GM21529 (cell line): ENCODE measurements around the gene STT3B.
A peak's percentile ranks its signal among the peaks of the same experiment; 100 is the strongest.

ENCODE experiments used
- ATAC-seq: cut with Tn5 transposase; IDR thresholded peaks from one replicate; pipeline ENCODE4 v1.9.1; 2021; ENCODE audit not compliant: unreplicated experiment

Gene STT3B

DNA sequence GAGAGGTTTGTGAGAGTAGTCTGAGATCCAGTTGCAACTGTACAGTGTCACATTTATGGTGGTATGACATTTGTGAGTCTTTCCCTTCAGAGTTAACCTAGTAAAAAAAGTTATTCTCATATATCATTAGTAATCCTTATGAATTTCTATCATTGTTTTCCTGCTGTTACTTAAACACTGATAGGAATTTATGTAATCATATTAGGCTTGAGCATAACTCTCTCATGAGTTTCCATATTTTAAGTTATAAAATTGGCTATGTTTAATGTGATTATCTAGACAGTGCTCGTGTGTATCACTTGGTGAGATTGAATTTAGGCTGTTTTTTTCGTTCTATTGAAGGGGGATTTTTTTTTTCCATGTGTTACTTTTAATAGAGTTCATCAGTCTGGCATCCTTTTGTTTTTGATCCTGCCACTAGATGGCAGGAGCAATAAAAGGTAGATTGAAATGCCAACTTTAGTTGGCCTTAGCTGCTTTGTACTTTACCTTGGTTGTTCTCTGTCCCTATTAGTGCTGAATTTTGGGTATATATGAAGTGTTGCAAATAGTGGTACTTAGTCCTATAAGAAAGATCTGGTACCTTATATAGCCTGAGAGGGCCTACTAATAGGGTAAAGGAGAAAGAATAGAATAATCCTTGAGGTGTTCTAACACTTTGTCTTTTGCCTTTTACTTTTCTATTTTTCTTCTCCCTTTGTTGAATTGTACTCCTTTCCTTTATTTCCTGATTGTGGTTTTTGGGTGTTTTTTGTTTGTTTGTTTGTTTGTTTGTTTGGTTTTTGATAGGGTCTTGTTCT, 17.9 kb downstream of the STT3B start:
- ATAC-seq: peak; percentile 56

DNA sequence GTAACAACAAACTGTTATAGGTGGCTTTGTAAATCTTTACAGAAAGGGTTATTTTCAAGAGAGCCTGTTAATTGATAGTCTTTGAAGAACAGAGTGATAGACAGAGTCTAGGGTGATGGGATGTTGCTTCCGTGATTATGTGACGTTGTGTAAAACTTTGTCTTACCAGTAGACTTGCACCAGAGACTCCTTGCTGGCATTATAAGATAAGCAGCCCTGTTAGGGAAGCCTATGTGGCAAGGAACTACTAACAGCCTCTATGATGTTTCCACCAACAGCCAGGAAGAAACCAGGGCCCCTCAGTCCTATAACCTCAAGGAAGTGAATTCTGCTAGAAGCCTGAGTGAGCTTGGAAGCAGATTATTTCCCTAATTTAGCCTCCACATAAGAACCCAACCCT, 18.9 kb downstream of the STT3B start:
- no peak for ATAC-seq

DNA sequence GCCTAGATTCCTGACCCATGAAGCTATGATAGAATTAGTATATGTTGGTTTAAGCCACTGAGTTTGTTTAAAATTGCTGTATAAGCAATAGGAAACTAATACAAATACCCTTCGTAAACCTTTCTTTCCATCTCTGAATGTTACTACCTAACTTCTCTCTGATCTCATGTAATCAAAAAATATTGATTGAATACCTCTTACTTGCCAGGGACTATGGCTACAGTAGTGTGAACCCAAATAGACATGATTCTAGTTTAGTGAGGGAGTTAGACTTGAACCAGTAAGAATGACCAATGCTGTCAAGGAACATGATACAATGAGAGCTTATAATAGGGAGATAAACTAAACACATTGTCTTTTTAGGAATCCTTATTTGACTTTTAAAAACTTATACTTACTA, 19.4 kb downstream of the STT3B start:
- ATAC-seq: no peak

- ATAC-seq: no peak
Measured at GRCh38 chr3:31553258-31553657, 20.5 kb downstream of the STT3B start.

DNA sequence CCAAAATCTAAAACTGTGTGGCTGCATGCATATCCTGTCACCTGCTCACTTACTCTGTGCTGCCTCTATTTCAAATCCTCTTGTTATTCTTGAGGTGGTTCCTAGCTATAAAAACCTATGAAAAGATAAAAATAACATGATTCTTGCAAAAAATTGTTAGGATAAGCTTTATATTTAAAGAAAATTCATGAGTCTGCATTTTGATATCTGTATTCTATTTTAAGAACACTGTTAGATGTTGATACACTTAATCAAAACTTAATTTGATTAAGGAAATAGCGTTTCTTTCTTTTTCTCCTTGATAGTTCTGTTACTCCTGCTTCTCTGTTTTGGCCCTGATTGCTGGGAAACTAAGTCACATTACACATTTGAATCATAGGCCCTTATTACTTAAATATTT, 22.5 kb downstream of the STT3B start:
- no peak for ATAC-seq

DNA sequence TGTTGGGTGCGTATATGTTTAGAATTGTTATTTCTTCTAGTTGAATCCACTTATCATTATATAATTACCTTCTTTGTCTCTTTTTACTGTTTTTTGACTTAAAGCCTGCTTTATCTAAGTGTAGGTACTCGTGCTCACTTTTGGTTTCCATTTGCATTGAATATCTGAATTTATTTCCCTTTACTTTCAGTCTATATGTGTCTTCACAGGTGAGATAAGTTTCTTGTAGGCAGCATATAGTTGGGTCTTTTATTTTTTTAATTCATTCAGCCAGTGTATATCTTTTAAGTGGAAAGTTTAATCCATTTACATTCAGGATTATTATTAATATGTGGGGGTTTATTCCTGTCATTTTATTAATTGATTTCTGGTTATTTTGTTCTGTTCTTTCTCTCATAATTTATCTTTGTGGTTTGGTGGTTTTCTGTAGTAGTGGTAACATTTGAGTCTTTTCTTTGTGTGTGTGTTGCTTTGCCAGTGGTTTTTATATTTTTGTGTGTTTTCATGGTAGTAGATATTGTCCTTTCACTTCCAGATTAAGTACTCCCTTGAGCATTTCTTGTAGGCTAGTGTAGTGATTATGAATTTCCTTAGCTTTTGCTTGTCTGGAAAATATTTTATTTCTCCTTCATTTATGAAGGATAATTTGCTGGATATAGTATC, 27.3 kb downstream of the STT3B start:
- ATAC-seq: no peak

DNA sequence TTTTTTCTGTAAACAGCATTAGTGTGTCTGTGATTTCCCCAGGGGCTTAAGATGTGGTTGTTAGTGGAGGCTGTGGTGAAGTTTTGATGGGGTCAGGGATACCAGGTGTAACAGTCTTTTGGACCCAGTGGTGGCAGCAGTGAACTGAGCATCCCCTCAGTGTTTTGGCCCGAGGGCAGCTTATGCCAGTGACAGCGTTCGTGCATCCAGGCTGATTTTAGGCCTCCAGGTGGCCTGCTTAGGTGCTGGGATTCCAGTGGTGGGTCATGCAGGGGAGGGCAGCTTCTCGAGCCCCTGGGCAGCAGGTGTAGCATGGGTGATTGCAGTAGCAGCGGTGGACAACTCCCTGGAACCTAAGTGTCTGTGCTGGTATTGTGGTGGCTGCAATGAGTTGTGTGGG, 29.2 kb downstream of the STT3B start:
- no peak for ATAC-seq

- ATAC-seq: no peak
Measured at GRCh38 chr3:31562525-31562924, 29.8 kb downstream of the STT3B start.

DNA sequence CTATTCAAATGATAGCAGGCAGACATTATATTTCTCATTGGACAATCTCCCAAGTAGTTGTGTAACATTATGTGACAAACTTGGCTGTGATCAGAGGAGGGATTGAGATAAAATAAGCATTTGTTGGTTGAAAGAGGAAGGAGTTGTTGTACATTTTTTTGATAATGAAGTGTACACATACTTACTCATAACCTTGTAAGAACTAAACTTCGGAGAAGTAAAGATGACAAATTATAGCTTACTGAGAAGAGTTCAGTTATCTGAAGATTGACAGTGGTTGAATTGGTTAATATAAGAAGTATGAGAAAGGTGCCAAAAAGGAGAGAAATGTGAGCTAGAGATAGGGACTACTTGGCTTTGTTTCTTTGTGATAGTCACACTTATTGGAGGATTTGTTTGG, 32.6 kb downstream of the STT3B start:
- ATAC-seq: no peak

- peak; percentile 58 for ATAC-seq
Measured at GRCh38 chr3:31567036-31567435, 34.3 kb downstream of the STT3B start.

GRCh38 chr3:31568649-31569048, 35.9 kb downstream of the STT3B start:
- no peak for ATAC-seq

- no peak for ATAC-seq
Measured at GRCh38 chr3:31571325-31571724, 38.6 kb downstream of the STT3B start.

DNA sequence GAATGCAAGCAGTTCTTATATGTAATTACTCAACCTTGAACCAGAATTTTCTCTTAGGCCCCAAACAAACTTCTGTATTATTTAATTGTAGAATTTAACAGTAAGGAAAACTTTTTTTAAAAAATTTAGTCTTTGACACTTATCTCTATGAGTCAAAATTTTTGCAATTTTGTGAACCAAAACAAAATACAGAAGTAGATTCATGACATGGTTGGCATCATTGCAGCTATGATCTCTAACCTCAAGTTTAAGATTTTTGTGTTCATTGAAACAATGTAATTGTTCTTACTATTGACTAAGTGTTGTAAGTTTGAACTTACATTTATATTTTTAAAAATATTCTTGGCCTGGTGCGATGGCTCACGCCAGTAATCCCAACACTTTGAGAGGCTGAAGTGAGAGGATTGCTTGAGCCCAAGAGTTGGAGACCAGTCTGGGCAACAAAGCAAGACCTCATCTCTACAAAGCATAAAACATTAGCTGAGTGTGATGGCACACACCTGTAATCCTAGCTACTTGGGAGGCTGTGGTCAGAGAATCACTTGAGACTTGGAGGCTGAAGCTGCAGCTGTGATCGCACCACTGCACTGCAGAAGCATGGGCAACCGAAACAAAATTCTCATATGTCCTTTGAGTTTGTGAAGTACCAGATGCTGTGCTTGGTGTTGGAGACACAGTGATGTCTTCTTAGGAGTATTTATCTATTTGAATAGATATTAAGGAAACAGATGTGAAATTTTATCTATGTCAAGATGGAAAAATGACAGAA, 39.7 kb downstream of the STT3B start:
- ATAC-seq: no peak

GRCh38 chr3:31573036-31573779, 40.5 kb downstream of the STT3B start:
- no peak for ATAC-seq

DNA sequence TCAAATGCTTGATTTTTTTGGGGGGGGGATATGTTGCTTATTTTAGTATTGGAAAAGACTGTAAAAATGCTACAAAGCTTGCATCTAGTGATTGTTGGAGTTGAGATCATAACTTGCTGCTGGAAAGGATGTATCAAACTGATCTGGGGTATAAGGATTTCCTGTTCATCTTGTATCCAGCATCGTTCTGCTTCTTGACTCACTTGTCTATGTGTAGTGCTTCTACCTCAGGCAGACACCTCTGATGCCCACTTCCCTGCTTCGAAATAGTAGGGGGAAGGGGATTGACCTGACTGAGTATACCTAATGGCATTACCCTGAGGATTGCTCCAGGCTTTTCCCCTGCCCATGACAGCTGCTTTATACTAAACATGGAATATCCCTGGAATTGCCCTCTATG, 42.7 kb downstream of the STT3B start:
- ATAC-seq: no peak

DNA sequence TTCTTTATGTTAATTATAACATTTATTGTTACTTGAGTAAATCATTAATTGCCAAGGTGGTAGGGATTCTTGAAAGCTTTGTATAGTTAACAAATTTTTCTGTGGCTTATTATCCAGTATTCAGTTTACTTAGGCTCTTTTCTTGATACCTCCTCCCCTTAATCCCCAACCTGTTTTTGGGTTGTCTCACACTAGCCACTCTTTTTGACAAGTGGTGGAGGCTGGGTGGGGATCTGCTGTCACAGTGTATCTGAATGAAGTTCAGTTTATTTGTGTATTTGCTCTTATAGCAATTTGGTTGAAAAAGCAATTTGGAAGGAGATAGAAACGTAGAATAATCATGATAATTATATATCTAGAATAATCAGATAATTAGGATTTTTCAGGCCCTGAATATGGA, 43.8 kb downstream of the STT3B start:
- no peak for ATAC-seq

DNA sequence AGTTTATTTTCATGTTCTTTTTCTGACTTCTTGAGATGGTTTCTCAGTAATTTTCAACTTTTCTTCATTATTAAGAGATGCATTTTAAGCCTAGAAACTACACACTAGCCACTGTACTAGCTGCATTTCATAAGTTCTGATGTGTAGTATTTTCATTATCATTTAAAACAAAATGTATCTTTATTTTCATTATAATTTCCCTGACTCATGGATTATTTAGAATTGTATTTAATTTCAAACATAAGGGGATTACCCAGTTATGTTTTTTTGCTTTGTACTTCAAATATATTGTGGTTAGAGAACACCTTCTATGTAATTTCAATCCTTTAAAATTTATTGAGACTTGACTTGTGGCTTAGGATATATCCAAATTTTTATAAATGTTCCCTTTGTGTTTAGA, 44.5 kb downstream of the STT3B start:
- no peak for ATAC-seq

- no peak for ATAC-seq
Measured at GRCh38 chr3:31579828-31580227, 47.1 kb downstream of the STT3B start.

GRCh38 chr3:31580645-31581044, 47.9 kb downstream of the STT3B start:
- ATAC-seq: no peak

DNA sequence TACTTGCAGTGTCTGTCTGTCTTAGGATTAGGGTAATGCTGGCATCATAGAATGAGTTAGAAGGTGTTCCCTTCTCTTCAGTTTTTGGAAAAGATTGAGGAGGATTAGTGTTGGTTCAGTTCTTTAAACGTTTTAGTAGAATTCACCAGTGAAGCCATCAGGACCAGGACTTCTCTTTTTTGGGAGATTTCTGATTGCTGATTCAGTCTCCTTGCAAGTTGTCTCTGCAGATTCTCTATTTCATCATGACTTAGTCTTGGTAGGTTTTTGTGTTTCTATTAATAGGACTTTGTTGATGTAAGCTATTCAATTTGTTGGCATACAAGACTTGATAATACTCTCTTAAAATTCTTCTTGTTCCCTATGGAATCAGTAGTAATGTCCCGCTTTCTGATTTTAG, 48.9 kb downstream of the STT3B start:
- ATAC-seq: no peak

DNA sequence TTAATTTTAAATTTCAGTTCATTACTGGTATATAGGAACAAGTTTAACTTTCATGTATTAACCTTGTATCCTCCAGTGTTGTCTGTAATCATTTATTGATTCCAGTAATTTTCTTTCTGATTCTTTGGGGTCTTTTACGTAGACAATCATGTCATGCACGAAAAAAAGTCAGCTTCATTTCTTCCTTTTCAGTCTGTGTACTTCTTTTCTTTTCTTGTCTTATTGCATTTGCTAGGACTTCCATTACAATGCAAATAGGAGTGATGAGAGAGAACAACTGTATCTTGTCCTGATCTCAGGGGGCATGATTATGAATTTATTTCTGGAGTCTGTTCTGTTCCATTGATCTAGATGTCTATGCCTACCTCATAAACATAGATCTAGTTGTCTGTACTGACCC, 56.5 kb downstream of the STT3B start:
- ATAC-seq: no peak
